ENCODE results near the gene TBP. TPM values are rescaled to one million over a fixed set of nuclear protein-coding genes. Genes with fewer than 3 reads are reported as not detected.

Gene TBP
- total RNA-seq, 1 experiment from 2014 or later: 20.6 TPM

DNA sequence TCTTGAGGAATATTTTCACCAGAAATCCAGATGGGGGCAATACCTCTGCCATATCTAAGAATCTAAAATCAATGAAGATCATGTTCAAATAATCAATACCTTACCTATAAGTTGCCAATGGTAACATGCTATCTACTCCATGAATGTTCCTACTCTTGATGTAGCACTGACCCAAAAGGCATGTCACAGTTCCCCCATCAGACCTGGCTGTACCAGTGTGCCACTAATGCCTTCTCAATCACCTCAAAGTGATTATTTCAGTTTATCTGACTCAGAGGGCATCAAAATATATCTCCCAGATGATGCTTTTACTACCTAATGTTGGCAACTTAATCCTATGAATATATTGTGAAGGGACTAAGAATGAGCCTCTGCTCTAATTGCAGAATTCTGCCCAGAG is 24.7 kb downstream of the TBP start:
- Mint-ChIP-seq H3K36me3 (peaks cover 58% of the 10 kb centered on the region), H3K4me3 (no peak overlapping the region), H3K27ac (no peak overlapping the region), H3K27me3 (ENCODE audit: low read depth) (no peaks in the 10 kb centered on the region), H3K9me3 (no peaks in the 10 kb centered on the region), H3K4me1 (peaks cover 7% of the 10 kb centered on the region)
- ChIA-PET CTCF (no interaction called here), POLR2A (no interaction called here)
- DNase-seq (ENCODE audit: low spot score): no peak
- TF ChIP-seq ESRRA (CRISPR knock-in tag; IDR thresholded peaks at IDR 0.05; ENCODE audit: borderline replicate concordance): no peak
- TF ChIP-seq, protein P1, sequence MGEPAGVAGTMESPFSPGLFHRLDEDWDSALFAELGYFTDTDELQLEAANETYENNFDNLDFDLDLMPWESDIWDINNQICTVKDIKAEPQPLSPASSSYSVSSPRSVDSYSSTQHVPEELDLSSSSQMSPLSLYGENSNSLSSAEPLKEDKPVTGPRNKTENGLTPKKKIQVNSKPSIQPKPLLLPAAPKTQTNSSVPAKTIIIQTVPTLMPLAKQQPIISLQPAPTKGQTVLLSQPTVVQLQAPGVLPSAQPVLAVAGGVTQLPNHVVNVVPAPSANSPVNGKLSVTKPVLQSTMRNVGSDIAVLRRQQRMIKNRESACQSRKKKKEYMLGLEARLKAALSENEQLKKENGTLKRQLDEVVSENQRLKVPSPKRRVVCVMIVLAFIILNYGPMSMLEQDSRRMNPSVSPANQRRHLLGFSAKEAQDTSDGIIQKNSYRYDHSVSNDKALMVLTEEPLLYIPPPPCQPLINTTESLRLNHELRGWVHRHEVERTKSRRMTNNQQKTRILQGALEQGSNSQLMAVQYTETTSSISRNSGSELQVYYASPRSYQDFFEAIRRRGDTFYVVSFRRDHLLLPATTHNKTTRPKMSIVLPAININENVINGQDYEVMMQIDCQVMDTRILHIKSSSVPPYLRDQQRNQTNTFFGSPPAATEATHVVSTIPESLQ (CRISPR knock-in tag; IDR thresholded peaks at IDR 0.05): no peak
- no peak for TF ChIP-seq RELA (CRISPR knock-in tag; IDR thresholded peaks at IDR 0.05; ENCODE audit: borderline replicate concordance)
- TF ChIP-seq, protein P2, sequence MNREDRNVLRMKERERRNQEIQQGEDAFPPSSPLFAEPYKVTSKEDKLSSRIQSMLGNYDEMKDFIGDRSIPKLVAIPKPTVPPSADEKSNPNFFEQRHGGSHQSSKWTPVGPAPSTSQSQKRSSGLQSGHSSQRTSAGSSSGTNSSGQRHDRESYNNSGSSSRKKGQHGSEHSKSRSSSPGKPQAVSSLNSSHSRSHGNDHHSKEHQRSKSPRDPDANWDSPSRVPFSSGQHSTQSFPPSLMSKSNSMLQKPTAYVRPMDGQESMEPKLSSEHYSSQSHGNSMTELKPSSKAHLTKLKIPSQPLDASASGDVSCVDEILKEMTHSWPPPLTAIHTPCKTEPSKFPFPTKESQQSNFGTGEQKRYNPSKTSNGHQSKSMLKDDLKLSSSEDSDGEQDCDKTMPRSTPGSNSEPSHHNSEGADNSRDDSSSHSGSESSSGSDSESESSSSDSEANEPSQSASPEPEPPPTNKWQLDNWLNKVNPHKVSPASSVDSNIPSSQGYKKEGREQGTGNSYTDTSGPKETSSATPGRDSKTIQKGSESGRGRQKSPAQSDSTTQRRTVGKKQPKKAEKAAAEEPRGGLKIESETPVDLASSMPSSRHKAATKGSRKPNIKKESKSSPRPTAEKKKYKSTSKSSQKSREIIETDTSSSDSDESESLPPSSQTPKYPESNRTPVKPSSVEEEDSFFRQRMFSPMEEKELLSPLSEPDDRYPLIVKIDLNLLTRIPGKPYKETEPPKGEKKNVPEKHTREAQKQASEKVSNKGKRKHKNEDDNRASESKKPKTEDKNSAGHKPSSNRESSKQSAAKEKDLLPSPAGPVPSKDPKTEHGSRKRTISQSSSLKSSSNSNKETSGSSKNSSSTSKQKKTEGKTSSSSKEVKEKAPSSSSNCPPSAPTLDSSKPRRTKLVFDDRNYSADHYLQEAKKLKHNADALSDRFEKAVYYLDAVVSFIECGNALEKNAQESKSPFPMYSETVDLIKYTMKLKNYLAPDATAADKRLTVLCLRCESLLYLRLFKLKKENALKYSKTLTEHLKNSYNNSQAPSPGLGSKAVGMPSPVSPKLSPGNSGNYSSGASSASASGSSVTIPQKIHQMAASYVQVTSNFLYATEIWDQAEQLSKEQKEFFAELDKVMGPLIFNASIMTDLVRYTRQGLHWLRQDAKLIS (CRISPR knock-in tag; IDR thresholded peaks at IDR 0.05; ENCODE audit: borderline replicate concordance): no peak
- TF ChIP-seq ZNF416 (CRISPR knock-in tag; IDR thresholded peaks at IDR 0.05): no peak
- ATAC-seq: no peak

DNA sequence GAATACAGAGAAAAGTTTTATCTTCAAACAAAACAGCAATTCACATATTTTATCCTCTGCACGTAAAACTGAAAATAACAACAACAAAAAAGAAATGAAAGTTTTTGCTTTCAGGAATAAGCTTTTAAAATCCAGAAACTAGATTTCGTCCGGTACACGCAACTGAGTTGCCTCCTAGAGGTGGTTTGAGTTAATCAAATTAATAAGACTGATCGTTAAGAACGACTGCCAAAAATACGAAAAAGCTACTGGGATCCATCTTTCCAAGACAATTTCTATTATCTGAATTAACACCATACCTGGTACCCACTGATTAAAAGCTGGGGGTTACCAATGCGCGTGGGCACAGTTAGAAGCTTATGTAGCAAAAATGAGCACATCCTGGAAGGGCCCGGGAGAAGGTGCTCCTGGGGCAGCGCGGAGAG is 29.6 kb downstream of the TBP start:
- no peak for TF ChIP-seq ZNF416 (CRISPR knock-in tag; IDR thresholded peaks at IDR 0.05)
- TF ChIP-seq JAZF1 (CRISPR knock-in tag; IDR thresholded peaks at IDR 0.05): no peak
- TF ChIP-seq MXD4 (CRISPR knock-in tag; IDR thresholded peaks at IDR 0.05; ENCODE audit: borderline replicate concordance): no peak
- TF ChIP-seq ZNF423 (CRISPR knock-in tag; IDR thresholded peaks at IDR 0.05): no peak
- no peak for TF ChIP-seq TP53 (CRISPR knock-in tag; IDR thresholded peaks at IDR 0.05)
- TF ChIP-seq NFE2L1 (CRISPR knock-in tag; IDR thresholded peaks at IDR 0.05): no peak
- no peak for TF ChIP-seq GABPB1 (CRISPR knock-in tag; IDR thresholded peaks at IDR 0.05)
- TF ChIP-seq, protein P3, sequence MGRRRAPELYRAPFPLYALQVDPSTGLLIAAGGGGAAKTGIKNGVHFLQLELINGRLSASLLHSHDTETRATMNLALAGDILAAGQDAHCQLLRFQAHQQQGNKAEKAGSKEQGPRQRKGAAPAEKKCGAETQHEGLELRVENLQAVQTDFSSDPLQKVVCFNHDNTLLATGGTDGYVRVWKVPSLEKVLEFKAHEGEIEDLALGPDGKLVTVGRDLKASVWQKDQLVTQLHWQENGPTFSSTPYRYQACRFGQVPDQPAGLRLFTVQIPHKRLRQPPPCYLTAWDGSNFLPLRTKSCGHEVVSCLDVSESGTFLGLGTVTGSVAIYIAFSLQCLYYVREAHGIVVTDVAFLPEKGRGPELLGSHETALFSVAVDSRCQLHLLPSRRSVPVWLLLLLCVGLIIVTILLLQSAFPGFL (CRISPR knock-in tag; IDR thresholded peaks at IDR 0.05; ENCODE audit: borderline replicate concordance): no peak
- TF ChIP-seq GRHL2 (CRISPR knock-in tag; IDR thresholded peaks at IDR 0.05; ENCODE audit: insufficient replicate concordance, severe bottlenecking): no peak
- no peak for TF ChIP-seq ESRRA (CRISPR knock-in tag; IDR thresholded peaks at IDR 0.05; ENCODE audit: borderline replicate concordance)
- TF ChIP-seq, protein P4, sequence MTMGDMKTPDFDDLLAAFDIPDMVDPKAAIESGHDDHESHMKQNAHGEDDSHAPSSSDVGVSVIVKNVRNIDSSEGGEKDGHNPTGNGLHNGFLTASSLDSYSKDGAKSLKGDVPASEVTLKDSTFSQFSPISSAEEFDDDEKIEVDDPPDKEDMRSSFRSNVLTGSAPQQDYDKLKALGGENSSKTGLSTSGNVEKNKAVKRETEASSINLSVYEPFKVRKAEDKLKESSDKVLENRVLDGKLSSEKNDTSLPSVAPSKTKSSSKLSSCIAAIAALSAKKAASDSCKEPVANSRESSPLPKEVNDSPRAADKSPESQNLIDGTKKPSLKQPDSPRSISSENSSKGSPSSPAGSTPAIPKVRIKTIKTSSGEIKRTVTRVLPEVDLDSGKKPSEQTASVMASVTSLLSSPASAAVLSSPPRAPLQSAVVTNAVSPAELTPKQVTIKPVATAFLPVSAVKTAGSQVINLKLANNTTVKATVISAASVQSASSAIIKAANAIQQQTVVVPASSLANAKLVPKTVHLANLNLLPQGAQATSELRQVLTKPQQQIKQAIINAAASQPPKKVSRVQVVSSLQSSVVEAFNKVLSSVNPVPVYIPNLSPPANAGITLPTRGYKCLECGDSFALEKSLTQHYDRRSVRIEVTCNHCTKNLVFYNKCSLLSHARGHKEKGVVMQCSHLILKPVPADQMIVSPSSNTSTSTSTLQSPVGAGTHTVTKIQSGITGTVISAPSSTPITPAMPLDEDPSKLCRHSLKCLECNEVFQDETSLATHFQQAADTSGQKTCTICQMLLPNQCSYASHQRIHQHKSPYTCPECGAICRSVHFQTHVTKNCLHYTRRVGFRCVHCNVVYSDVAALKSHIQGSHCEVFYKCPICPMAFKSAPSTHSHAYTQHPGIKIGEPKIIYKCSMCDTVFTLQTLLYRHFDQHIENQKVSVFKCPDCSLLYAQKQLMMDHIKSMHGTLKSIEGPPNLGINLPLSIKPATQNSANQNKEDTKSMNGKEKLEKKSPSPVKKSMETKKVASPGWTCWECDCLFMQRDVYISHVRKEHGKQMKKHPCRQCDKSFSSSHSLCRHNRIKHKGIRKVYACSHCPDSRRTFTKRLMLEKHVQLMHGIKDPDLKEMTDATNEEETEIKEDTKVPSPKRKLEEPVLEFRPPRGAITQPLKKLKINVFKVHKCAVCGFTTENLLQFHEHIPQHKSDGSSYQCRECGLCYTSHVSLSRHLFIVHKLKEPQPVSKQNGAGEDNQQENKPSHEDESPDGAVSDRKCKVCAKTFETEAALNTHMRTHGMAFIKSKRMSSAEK (CRISPR knock-in tag; IDR thresholded peaks at IDR 0.05; ENCODE audit: borderline replicate concordance): no peak
- no peak for TF ChIP-seq ZNF317 (CRISPR knock-in tag; IDR thresholded peaks at IDR 0.05; ENCODE audit: borderline replicate concordance, low read depth)
- TF ChIP-seq CREM (CRISPR knock-in tag; IDR thresholded peaks at IDR 0.05): no peak
- TF ChIP-seq CBFB (CRISPR knock-in tag; IDR thresholded peaks at IDR 0.05; ENCODE audit: low read depth): no peak
- TF ChIP-seq, protein P5, sequence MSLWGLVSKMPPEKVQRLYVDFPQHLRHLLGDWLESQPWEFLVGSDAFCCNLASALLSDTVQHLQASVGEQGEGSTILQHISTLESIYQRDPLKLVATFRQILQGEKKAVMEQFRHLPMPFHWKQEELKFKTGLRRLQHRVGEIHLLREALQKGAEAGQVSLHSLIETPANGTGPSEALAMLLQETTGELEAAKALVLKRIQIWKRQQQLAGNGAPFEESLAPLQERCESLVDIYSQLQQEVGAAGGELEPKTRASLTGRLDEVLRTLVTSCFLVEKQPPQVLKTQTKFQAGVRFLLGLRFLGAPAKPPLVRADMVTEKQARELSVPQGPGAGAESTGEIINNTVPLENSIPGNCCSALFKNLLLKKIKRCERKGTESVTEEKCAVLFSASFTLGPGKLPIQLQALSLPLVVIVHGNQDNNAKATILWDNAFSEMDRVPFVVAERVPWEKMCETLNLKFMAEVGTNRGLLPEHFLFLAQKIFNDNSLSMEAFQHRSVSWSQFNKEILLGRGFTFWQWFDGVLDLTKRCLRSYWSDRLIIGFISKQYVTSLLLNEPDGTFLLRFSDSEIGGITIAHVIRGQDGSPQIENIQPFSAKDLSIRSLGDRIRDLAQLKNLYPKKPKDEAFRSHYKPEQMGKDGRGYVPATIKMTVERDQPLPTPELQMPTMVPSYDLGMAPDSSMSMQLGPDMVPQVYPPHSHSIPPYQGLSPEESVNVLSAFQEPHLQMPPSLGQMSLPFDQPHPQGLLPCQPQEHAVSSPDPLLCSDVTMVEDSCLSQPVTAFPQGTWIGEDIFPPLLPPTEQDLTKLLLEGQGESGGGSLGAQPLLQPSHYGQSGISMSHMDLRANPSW (CRISPR knock-in tag; conservative IDR thresholded peaks at IDR 0.05; ENCODE audit: low read depth): no peak
- TF ChIP-seq NR2C2 (CRISPR knock-in tag; IDR thresholded peaks at IDR 0.05): no peak
- TF ChIP-seq, protein P6, sequence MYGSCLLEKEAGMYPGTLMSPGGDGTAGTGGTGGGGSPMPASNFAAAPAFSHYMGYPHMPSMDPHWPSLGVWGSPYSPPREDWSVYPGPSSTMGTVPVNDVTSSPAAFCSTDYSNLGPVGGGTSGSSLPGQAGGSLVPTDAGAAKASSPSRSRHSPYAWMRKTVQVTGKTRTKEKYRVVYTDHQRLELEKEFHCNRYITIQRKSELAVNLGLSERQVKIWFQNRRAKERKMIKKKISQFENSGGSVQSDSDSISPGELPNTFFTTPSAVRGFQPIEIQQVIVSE (CRISPR knock-in tag; IDR thresholded peaks at IDR 0.05; ENCODE audit: borderline replicate concordance): no peak
- peak overlapping the region; percentile 93 for H3K4me3 Mint-ChIP-seq
- H3K9me3 Mint-ChIP-seq: peaks cover 3% of the 10 kb centered on the region; the same call in 1 of the 2 replicates
- DNase-seq (ENCODE audit: low spot score): no peak
- peaks cover 50% of the 10 kb centered on the region for H3K36me3 Mint-ChIP-seq
- ChIA-PET CTCF (interaction anchor here (0.5 to 1.7 kb wide), 2 partner anchors 9 to 293 kb away, joined by 3 to 15 read pairs; partner anchors contain the start of gene DLL1), POLR2A (interaction anchor here (0.6 to 1.3 kb wide), 2 partner anchors 8 to 30 kb away, joined by 3 to 4 read pairs; partner anchors contain the start of gene TBP)
- H3K27ac Mint-ChIP-seq: peak overlapping the region; percentile 92
- no peak for ATAC-seq
- peaks cover 37% of the 10 kb centered on the region for H3K4me1 Mint-ChIP-seq
- H3K27me3 Mint-ChIP-seq (ENCODE audit: low read depth): no peaks in the 10 kb centered on the region
